ENCODE results near the gene LYPD3. TPM values are rescaled to one million over a fixed set of nuclear protein-coding genes. Genes with fewer than 3 reads are reported as not detected.

The LYPD3 gene
- total and polyA plus RNA-seq, 2 donors (not counting 1 experiment from before 2014, with no cell fraction given) = 0.35 to 0.50 TPM

DNA sequence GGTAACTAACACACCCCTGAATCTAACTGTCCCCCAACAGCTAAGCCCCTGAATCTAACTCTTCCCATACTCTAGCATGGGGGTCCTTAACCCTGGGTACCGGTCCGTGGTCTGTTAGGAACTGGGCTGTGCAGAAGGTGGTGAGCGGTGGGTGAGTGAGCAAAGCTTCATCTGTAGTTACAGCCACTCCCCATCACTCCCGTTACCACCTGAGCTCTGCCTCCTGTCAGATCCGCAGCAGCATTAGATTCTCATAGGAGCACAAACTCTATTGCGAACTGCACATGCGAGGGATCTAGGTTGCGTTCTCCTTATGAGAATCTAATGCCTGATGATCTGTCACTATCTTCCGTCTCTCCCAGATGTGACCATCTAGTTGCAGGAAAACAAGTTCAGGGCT is 45.3 kb upstream of the LYPD3 start:
- Histone ChIP-seq H3K27me3 (ENCODE audit: control insufficient read depth, insufficient read depth, low read length) (no peaks in the 10 kb centered on the region), H3K27ac (ENCODE audit: insufficient read depth, low read length) (no peak overlapping the region), H3K9ac (ENCODE audit: insufficient read depth, low read length) (no peak overlapping the region), H4K20me1 (ENCODE audit: control insufficient read depth, extremely low read depth, insufficient read depth, low read length) (no peaks in the 10 kb centered on the region), H3K4me1 (ENCODE audit: control insufficient read depth, extremely low read depth, insufficient read depth, low read length) (no peaks in the 10 kb centered on the region), H3K9me3 (ENCODE audit: control insufficient read depth, insufficient read depth, low read depth, low read length) (no peaks in the 10 kb centered on the region), H3K79me2 (ENCODE audit: control insufficient read depth, insufficient read depth, low read length) (no peaks in the 10 kb centered on the region), H3K4me3 (replicated peaks in 1 of 4; ENCODE audit: control extremely low read depth in 1 of 4, insufficient read depth in 1 of 4, low read depth in 3 of 4, low read length in 4 of 4) (no peak overlapping the region), H3K36me3 (ENCODE audit: control insufficient read depth, insufficient read depth, low read length) (peaks cover 4% of the 10 kb centered on the region), H3K4me2 (ENCODE audit: extremely low read depth, insufficient read depth, low read length) (no peak overlapping the region), H2AFZ (ENCODE audit: low read length) (no peak overlapping the region)
- no peak for DNase-seq (ENCODE audit: low read depth in 2 of 2)
- no peak for TF ChIP-seq EZH2 (IDR thresholded peaks at IDR 0.05; ENCODE audit: low read length, missing control alignments)
- TF ChIP-seq, protein P1, sequence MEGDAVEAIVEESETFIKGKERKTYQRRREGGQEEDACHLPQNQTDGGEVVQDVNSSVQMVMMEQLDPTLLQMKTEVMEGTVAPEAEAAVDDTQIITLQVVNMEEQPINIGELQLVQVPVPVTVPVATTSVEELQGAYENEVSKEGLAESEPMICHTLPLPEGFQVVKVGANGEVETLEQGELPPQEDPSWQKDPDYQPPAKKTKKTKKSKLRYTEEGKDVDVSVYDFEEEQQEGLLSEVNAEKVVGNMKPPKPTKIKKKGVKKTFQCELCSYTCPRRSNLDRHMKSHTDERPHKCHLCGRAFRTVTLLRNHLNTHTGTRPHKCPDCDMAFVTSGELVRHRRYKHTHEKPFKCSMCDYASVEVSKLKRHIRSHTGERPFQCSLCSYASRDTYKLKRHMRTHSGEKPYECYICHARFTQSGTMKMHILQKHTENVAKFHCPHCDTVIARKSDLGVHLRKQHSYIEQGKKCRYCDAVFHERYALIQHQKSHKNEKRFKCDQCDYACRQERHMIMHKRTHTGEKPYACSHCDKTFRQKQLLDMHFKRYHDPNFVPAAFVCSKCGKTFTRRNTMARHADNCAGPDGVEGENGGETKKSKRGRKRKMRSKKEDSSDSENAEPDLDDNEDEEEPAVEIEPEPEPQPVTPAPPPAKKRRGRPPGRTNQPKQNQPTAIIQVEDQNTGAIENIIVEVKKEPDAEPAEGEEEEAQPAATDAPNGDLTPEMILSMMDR (conservative IDR thresholded peaks at IDR 0.05 in 1 of 2, IDR thresholded peaks at IDR 0.05 in 1 of 2; ENCODE audit: low read depth in 1 of 2, low read length in 2 of 2) = no peak

DNA sequence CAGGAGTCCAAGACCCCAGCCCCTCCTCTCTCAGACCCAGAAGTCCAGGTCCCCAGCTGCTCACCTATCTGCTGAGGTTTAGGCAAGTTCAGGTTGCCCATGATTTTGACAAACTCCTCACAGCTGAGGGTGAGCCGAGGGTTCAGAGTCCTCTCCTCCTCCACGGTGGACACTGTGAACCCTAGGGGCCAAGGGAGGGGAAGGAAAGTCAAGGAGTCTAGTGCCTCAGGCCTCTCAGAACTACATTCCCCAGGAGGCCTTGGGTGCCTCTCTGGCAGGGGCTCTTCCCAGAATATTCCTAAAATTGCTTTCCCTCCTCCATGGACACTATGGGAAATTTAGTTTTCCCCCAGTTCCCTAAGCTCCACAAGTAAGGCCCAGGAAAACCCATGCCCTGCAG is 42.5 kb upstream of the LYPD3 start:
- no peak for DNase-seq (ENCODE audit: low read depth in 2 of 2)
- Histone ChIP-seq H4K20me1 (ENCODE audit: control insufficient read depth, extremely low read depth, insufficient read depth, low read length) (no peaks in the 10 kb centered on the region), H3K9ac (ENCODE audit: insufficient read depth, low read length) (no peak overlapping the region), H3K27me3 (ENCODE audit: control insufficient read depth, insufficient read depth, low read length) (no peaks in the 10 kb centered on the region), H3K36me3 (ENCODE audit: control insufficient read depth, insufficient read depth, low read length) (peaks cover 4% of the 10 kb centered on the region), H3K4me2 (ENCODE audit: extremely low read depth, insufficient read depth, low read length) (no peak overlapping the region), H2AFZ (ENCODE audit: low read length) (no peak overlapping the region), H3K4me1 (ENCODE audit: control insufficient read depth, extremely low read depth, insufficient read depth, low read length) (peaks cover 2% of the 10 kb centered on the region), H3K4me3 (replicated peaks in 1 of 4; ENCODE audit: control extremely low read depth in 1 of 4, insufficient read depth in 1 of 4, low read depth in 3 of 4, low read length in 4 of 4) (no peak overlapping the region), H3K79me2 (ENCODE audit: control insufficient read depth, insufficient read depth, low read length) (no peaks in the 10 kb centered on the region), H3K9me3 (ENCODE audit: control insufficient read depth, insufficient read depth, low read depth, low read length) (no peaks in the 10 kb centered on the region), H3K27ac (ENCODE audit: insufficient read depth, low read length) (no peak overlapping the region)
- TF ChIP-seq, protein P1 (conservative IDR thresholded peaks at IDR 0.05 in 1 of 2, IDR thresholded peaks at IDR 0.05 in 1 of 2; ENCODE audit: low read depth in 1 of 2, low read length in 2 of 2) = no peak
- no peak for TF ChIP-seq EZH2 (IDR thresholded peaks at IDR 0.05; ENCODE audit: low read length, missing control alignments)

DNA sequence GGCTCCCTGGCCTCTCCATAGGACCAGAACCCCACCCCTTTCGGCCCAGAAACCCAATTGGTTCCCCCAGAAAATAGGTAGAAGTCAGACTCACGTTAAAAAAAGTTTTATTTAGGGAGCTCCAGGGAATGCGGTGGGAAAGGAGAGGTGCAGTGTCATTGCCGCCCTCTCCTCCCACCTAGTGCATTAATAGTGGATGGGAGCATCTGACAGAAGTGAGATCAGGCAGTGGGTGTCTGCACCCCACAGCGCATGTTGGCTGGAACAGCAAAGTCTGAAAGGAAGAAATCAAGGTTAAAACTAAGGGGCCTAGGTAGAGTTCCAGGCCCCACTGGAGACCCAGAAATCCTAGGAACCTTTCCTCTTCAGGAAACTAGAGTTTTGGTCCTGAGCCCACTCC is 41.2 kb upstream of the LYPD3 start:
- no peak overlapping the region for H2AFZ ChIP-seq (ENCODE audit: low read length)
- H3K4me1 ChIP-seq (ENCODE audit: control insufficient read depth, extremely low read depth, insufficient read depth, low read length) = peaks cover 5% of the 10 kb centered on the region
- H3K9me3 ChIP-seq (ENCODE audit: control insufficient read depth, insufficient read depth, low read depth, low read length) = no peaks in the 10 kb centered on the region
- no peak overlapping the region for H3K4me3 ChIP-seq (replicated peaks in 1 of 4; ENCODE audit: control extremely low read depth in 1 of 4, insufficient read depth in 1 of 4, low read depth in 3 of 4, low read length in 4 of 4)
- peaks cover 6% of the 10 kb centered on the region for H3K36me3 ChIP-seq (ENCODE audit: control insufficient read depth, insufficient read depth, low read length)
- no peaks in the 10 kb centered on the region for H4K20me1 ChIP-seq (ENCODE audit: control insufficient read depth, extremely low read depth, insufficient read depth, low read length)
- no peak overlapping the region for H3K27ac ChIP-seq (ENCODE audit: insufficient read depth, low read length)
- H3K79me2 ChIP-seq (ENCODE audit: control insufficient read depth, insufficient read depth, low read length) = no peaks in the 10 kb centered on the region
- no peak overlapping the region for H3K4me2 ChIP-seq (ENCODE audit: extremely low read depth, insufficient read depth, low read length)
- no peaks in the 10 kb centered on the region for H3K27me3 ChIP-seq (ENCODE audit: control insufficient read depth, insufficient read depth, low read length)
- DNase-seq (ENCODE audit: low read depth in 2 of 2) = no peak
- no peak overlapping the region for H3K9ac ChIP-seq (ENCODE audit: insufficient read depth, low read length)
- TF ChIP-seq EZH2 (IDR thresholded peaks at IDR 0.05; ENCODE audit: low read length, missing control alignments) = no peak
- TF ChIP-seq, protein P1 (conservative IDR thresholded peaks at IDR 0.05 in 1 of 2, IDR thresholded peaks at IDR 0.05 in 1 of 2; ENCODE audit: low read depth in 1 of 2, low read length in 2 of 2) = no peak

Data from fibroblast of lung (primary cell).